Stimulated activated CD8-positive, alpha-beta memory T cell treated with anti-CD3 and anti-CD28 coated beads, Interleukin-15, amount 100 ng/mL, for 48 hours (primary cell): ENCODE data around the gene URB2.
"Not testable (repeated sequence)": the region's sequence is repeated elsewhere in the genome, so short reads cannot be mapped to it uniquely, and the experiment has no call there.

Source experiments
- DNase-seq, 2 donors: peaks; one replicate each; pipeline ENCODE4 v3.0.0-alpha.2; 2020; ENCODE audit warnings: low read depth in 2 of 2

URB2 gene

GRCh38 chr1:229614701-229615100, 11.3 kb upstream of the URB2 start:
- no peak for DNase-seq

DNA sequence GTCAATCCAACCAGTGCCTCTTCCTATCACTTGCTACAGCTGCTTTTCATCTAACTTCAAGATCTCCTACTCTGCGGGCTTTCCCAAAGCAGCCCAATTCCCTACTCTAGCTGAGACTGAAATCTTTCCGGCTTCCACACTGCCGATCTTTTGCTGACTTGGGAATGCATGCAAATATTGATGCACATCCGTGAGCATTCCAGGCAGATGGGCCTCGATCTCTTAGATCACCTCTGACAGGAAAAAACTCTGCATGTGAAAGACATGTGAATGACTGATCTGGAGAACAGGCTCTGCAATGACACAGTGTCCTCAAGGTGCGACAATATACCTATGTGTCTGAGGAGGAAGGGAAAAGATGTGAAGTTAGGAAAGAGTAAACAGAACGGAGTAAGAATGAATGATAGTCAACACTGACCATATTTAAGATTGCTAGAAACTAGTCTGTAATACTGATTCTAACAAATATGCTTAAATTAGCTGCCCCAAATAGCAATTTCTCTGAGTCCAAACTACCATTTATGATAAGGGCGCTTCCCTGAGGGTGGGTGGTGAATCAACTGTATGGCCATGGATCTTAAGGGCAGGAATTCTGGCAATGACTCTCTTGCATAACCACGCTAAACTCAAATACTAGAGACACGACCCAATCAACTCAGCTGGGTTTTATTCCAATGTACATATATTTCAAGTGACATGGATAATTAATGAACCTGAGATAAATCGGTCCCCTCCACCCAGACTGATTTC, 8.5 kb upstream of the URB2 start:
- no peak for DNase-seq

- DNase-seq, result no peak
These were observed 7.0 kb upstream of the URB2 start for GRCh38 chr1:229619002-229619401.

DNA sequence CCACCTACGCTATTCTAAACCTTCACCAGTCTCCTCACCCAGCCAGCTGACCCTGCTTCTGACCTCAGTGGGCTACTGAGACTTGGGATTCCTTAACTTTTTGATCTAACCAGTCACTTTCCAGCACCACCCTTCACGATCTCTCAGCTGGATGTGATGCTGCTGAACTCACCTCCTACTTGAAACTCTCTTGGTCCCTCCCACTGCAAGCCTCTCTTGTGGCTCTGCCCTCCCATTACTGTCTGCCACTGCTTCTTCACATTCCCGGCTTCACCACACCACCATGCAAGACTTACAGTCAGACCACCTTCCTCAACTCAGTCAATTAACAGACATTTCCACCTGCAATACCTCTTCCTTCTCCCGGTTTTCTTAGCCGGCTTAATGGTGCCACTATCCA, 6.4 kb upstream of the URB2 start:
- no peak for DNase-seq

DNA sequence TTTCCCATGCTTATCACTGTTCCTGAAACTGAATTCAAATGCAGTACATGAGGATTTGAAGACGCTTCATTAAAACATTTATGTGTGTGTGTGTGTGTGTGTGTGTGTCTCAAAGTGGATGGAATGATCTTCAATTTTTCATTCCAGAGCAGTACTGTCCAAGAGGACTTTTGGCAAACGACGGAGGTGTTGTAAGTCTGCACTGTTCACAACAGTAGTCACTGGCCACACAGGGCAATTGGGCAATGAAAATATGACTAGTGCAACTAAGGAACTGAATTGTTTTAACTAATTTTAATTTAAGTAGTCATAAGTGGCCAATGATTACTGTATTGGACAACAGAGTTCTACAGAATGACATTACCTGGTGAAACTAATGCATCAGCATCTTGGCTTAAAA, 5.2 kb upstream of the URB2 start:
- no peak for DNase-seq

DNA sequence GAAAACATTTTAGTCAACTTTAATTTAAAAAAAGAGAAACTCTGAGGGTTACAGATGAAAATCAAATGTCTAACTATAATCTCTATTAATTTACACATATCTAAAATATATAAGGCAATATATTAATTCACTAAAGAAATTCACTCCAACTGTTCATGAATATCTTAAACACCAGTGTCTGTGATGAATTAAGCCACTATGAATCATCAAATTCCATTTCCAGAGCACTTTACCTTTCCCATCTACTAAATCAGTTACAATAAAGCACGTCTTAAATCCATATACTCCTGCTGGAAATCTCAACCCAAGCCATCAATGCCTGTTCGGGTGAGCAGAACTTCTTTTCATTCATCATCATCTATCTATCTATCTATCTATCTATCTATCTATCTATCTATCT, 4.4 kb upstream of the URB2 start:
- DNase-seq, result no peak

GRCh38 chr1:229622641-229623120, 3.4 kb upstream of the URB2 start:
- DNase-seq, result not testable (repeated sequence)

GRCh38 chr1:229623225-229623624, 2.8 kb upstream of the URB2 start:
- no peak for DNase-seq

DNA sequence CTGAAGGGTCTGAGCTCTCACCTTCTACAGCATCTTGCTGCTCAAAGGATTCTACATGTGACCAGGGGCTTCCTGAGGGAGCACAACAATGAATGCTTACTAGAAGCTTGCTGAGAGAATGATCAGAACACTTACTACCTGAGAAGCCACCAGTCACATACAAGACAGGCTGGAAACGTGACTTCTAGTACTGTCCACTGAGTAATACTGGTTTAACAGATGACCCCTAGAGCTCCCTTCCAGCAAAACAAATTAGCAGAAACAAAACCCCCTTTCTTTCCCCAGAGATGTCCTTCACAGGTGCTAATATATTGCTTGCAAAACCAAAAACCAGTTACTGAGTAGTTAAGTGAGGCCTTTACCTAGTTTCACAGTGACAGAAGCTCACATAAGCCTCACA, 2.2 kb upstream of the URB2 start:
- DNase-seq, result no peak

DNA sequence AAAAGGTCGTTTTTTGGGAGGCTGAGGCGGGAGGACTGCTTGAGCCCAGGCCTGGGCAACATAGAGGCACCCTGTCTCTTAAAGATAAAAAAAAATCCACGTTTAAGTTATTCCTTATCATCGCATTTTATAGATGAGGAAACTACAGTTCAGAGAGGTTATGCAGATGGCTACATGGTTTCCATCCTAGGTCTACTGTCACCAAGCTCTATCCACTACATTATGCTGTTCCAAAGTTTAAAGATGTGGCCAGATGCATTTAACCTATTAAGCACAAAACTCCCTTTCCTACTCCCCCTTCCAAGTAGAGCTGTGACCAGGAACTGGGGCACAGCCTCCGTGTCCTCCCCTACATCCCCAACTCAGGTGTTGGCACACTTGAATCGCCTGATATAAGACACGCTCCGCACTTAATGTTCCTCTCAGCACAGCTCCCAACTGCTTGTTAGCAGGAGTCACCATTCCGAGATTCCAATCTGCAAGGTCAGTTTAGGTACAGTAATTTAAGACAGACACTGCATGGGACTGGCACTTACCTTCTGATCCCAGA, 1.5 kb upstream of the URB2 start:
- no peak for DNase-seq

DNA sequence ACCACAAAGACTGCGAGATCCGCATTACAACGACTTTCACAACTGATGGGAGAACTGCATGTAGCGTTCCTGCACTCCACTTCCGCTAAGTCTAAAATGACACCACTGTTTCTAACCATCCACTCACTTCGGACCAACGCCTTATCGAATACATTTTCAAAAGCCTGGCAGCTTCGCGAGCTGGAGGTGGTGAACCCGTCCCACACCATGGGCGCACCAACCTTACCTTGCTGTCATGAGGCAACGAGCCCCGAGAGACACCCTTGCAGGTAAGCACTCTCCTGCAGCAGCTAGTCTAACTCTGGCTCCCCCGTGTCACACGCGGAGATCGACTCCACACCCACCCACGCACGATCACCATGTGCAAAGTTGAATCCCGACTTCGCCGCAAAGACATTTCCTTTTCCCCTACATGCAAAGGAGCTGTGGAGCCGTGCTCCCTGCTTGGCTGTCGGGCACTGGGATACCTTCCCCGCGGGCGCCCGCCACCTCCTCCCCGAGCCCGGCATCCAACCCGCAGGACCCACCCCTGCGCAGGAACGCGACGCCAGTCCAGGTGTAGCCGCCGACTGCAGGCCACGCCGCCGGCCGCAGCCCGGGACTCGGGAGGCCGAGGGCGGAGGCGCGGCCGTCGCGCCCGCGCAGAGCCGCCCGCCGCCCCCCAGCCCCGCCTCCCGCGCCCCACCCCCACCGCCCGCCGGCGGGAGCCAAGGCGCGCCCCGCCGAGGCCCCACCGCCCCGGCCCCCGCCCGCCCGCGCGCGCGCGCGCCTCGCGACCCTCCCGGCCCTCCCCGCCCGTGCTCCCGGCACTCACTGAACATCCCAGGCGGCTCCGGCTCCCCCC, 754 bp upstream of the URB2 start:
- DNase-seq, result peak; percentile 21 to 32

DNA sequence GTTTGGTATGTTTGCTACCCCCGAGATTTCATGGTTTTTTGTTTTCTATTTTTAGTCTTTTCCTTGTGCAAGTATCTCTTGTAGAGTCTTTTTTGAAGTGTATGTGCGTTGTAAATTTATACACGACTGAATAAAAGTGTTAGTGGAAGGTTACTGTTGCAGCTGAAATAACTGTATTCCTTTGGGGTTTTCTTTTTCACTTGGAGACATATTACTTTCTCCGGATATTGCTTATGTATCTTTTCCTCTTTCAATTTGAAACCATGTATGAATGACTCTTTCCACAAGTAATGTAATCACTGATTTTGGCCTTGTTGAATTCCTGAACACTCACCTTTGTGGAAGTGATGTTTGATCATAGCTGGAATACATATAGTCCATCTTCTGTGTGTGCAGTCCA, 956 bp downstream of the URB2 start:
- DNase-seq, result no peak

GRCh38 chr1:229629261-229629660, 3.2 kb downstream of the URB2 start:
- no peak for DNase-seq

GRCh38 chr1:229631148-229631547, 5.1 kb downstream of the URB2 start:
- DNase-seq, result no peak

DNA sequence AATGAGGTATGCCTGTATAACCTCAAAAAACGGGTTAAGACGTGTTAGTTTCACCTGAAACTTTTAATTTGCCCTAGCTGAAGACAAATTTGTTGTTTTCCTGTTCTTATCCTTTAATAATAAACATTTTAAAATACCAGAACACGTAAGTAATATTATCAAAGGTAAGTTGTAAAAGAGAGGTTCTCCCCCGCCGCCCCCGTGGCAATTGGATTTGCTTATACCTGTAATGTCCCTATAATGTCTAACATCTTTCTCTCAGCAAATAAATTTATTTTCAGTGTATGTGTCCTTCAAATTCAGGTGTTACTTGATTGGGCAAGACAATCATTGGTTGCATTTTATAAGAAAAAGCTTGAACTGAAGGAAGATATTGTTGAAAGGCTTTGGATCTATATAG, 5.9 kb downstream of the URB2 start:
- no peak for DNase-seq

GRCh38 chr1:229636042-229636441, 10.0 kb downstream of the URB2 start:
- DNase-seq, result no peak

DNA sequence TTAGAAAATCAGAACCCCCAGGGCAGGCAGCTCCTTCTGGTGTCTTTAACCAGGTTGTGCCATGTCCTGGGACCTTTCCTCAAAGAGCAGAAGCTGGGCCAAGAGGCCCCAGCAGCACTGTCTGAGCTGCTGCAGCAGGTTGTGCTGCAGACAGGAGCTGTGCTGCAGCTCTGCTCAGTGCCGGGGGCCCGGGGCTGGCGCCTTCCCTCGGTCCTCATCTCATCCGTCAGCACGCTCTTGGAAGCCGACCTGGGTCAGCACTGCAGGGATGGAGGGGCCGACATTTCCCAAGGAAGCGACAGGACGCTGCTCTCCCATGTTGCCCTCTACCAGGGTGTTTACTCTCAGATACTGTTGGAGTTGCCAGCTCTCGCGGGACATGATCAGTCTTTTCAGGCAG, 11.7 kb downstream of the URB2 start:
- DNase-seq, result no peak

- no peak for DNase-seq
These were observed 14.4 kb downstream of the URB2 start for GRCh38 chr1:229640455-229640854.

DNA sequence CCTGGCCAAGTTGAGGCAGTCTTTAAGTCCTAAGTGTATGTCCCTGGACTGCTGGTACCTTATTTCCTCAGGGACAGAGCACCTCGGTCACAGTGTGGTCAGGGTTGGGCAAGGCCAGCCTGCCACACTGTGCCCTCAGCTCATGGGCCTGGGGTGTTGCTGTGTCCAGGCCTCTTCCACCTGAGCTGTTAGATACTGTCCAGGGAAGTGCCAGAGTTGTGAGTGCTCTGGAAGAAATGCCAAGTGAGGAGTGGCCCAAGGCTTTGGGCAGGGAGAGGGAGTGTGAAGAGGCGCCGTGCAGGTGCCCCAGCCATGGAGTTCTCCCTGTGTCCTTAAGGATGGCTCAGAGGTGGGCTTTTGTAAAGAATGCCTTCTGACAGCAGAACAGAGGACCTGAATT, 15.3 kb downstream of the URB2 start:
- no peak for DNase-seq

DNA sequence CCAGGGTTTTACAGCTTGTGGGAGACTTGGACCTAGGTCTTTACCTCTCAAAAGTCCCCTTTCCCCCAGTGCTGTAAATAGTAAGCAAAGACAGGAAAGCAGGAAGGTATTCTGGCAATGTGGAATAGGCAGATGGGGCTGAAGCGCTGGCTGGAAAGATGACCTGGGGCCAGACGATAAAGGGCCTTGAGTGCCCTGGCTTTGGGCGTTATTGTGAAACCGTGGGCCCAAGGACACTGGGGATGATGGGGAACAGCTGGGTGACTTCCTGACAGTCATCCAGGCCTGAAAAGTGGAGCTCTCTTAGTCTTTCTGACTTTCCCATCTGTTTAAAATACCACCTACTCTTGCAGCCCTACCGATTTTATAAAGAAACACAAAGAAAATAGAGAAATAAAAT, 16.3 kb downstream of the URB2 start:
- DNase-seq, result no peak

DNA sequence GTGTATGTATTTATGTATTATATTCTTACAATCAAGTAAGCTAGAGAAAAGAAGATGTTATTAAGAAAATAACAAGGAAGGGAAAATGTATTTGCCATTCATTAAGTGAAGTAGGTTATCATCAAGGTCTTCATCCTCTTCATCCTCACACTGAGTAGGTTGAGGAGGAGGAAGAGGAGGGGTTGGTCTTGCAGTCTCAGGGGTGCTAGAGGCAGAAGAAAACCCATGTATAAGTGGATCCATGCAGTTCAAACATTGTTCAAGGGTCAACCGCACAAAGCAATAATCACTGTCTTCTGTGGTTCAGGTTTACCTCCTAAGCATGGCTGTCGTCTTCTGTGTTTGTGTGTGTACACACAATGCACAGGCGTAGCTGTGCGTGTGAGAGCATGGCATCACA, 16.9 kb downstream of the URB2 start:
- DNase-seq, result no peak

- no peak for DNase-seq
These were observed 18.1 kb downstream of the URB2 start for GRCh38 chr1:229643996-229644745.
